CD4-positive, alpha-beta T cell treated with Interleukin-10 for 1 hour (primary cell): ENCODE data around the gene CST9L.
"Not testable (repeated sequence)": the region's sequence is repeated elsewhere in the genome, so short reads cannot be mapped to it uniquely, and the experiment has no call there.

Experiments
- DNase-seq: peaks from one replicate; pipeline ENCODE4 v3.0.0-alpha.2; 2020

CST9L gene

GRCh38 chr20:23585808-23586734 is 17.8 kb upstream of the CST9L start:
- DNase-seq = no peak

GRCh38 chr20:23585449-23585807 is 17.1 kb upstream of the CST9L start:
- no peak for DNase-seq

GRCh38 chr20:23584434-23585199 is 16.3 kb upstream of the CST9L start:
- no peak for DNase-seq

- DNase-seq = no peak
Measured at GRCh38 chr20:23583526-23583925, 15.2 kb upstream of the CST9L start.

- DNase-seq = no peak
Measured at GRCh38 chr20:23582293-23582692, 14.0 kb upstream of the CST9L start.

GRCh38 chr20:23581833-23582232 is 13.5 kb upstream of the CST9L start:
- not testable (repeated sequence) for DNase-seq

GRCh38 chr20:23574977-23575376 is 6.7 kb upstream of the CST9L start:
- no peak for DNase-seq

GRCh38 chr20:23570178-23570760 is 2.0 kb upstream of the CST9L start:
- DNase-seq = no peak

- no peak for DNase-seq
Measured at GRCh38 chr20:23569570-23569969, 1.3 kb upstream of the CST9L start.

GRCh38 chr20:23568971-23569330 is 667 bp upstream of the CST9L start:
- DNase-seq = no peak

GRCh38 chr20:23566199-23566932 is 1.9 kb downstream of the CST9L start:
- no peak for DNase-seq

GRCh38 chr20:23565503-23566045 is 2.7 kb downstream of the CST9L start:
- DNase-seq = no peak

- DNase-seq = no peak
Measured at GRCh38 chr20:23564927-23565326, 3.4 kb downstream of the CST9L start.

GRCh38 chr20:23562721-23563342 is 5.5 kb downstream of the CST9L start:
- DNase-seq = no peak

GRCh38 chr20:23554401-23554800 is 13.9 kb downstream of the CST9L start:
- no peak for DNase-seq

- no peak for DNase-seq
Measured at GRCh38 chr20:23551786-23552185, 16.5 kb downstream of the CST9L start.

- DNase-seq = no peak
Measured at GRCh38 chr20:23551383-23551782, 16.9 kb downstream of the CST9L start.

GRCh38 chr20:23550227-23550626 is 18.1 kb downstream of the CST9L start:
- DNase-seq = no peak

- DNase-seq = no peak
Measured at GRCh38 chr20:23548408-23548807, 19.9 kb downstream of the CST9L start.

- no peak for DNase-seq
Measured at GRCh38 chr20:23547613-23548012, 20.7 kb downstream of the CST9L start.

- DNase-seq = no peak
Measured at GRCh38 chr20:23546435-23547144, 21.7 kb downstream of the CST9L start.

- DNase-seq = no peak
Measured at GRCh38 chr20:23544133-23544532, 24.2 kb downstream of the CST9L start.
